Colonic mucosa (tissue), 4 donors: ENCODE results near the gene SLC2A11. TPM values are rescaled to one million over a fixed set of nuclear protein-coding genes. Genes with fewer than 3 reads are reported as not detected.
"Not testable (repeated sequence)": the region's sequence is repeated elsewhere in the genome, so short reads cannot be mapped to it uniquely, and the experiment has no call there.

Experiments used
- DNase-seq: peaks from one replicate; pipeline ENCODE4 v3.0.0-alpha.2; 2020
- H3K27ac ChIP-seq: fragments of 200-600 bp; one replicate; pipeline ENCODE4 v1.8.0; 2021
- H3K27me3 ChIP-seq: fragments of 200-600 bp; one replicate; pipeline ENCODE4 v1.8.0; 2021
- H3K36me3 ChIP-seq: fragments of 200-600 bp; one replicate; pipeline ENCODE4 v1.8.0; 2021
- H3K4me1 ChIP-seq: fragments of 200-600 bp; one replicate; pipeline ENCODE4 v1.8.0; 2021; ENCODE audit warnings: mild to moderate bottlenecking
- H3K4me3 ChIP-seq: fragments of 200-600 bp; one replicate; pipeline ENCODE4 v1.8.0; 2021
- H3K9ac ChIP-seq, 2 donors: one replicate each; pipeline ENCODE4 v1.7.0; 2013; ENCODE audit warnings: control low read depth in 2 of 2, low read depth in 2 of 2, low read length in 2 of 2
- H3K9me3 ChIP-seq: fragments of 200-600 bp; one replicate; pipeline ENCODE4 v1.8.0; 2021
- intact Hi-C: fragments of 100-400 bp; cut with DNase I; formaldehyde crosslinking; loops from one replicate; pipeline ENCODE4 v1.14.1; 2022
- total RNA-seq, 2 donors: library from RNA; stranded (reverse); fragmentation: NEBNext Ultra II Directional in 1 of 2; extraction: Animal tissue kit (Norgen Biotek cat#: 25700) in 1 of 2; gene quantifications; one replicate each; pipeline ENCODE4 v1.2.1, GENCODE V29; 2021
- TF ChIP-seq, protein P1 (sequence below): fragments of 200-600 bp; IDR thresholded peaks from one replicate; pipeline ENCODE4 v1.8.0; 2022; ENCODE audit warnings: antibody characterized with exemption, mild to moderate bottlenecking
- donor health status: healthy.
- donor health status: DM: no; HTN: no; CAD: no.
- donor health status: DM: no; HTN: no; CAD: no.

SLC2A11 gene
- total RNA-seq, 2 donors from 2014 or later: 8.3 to 9.6 TPM

- TF ChIP-seq, protein P1, sequence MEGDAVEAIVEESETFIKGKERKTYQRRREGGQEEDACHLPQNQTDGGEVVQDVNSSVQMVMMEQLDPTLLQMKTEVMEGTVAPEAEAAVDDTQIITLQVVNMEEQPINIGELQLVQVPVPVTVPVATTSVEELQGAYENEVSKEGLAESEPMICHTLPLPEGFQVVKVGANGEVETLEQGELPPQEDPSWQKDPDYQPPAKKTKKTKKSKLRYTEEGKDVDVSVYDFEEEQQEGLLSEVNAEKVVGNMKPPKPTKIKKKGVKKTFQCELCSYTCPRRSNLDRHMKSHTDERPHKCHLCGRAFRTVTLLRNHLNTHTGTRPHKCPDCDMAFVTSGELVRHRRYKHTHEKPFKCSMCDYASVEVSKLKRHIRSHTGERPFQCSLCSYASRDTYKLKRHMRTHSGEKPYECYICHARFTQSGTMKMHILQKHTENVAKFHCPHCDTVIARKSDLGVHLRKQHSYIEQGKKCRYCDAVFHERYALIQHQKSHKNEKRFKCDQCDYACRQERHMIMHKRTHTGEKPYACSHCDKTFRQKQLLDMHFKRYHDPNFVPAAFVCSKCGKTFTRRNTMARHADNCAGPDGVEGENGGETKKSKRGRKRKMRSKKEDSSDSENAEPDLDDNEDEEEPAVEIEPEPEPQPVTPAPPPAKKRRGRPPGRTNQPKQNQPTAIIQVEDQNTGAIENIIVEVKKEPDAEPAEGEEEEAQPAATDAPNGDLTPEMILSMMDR: no peak
- peaks cover 4% of the 10 kb centered on the region for H3K4me1 ChIP-seq
- no peak overlapping the region for H3K4me3 ChIP-seq
- H3K36me3 ChIP-seq: peaks cover 5% of the 10 kb centered on the region
- no peak overlapping the region for H3K27ac ChIP-seq
- H3K9ac ChIP-seq: no peak overlapping the region
- intact Hi-C loops: no loop called here
- no peaks in the 10 kb centered on the region for H3K9me3 ChIP-seq
- DNase-seq: no peak
- no peaks in the 10 kb centered on the region for H3K27me3 ChIP-seq
Observed at GRCh38 chr22:23896166-23896522, 38.5 kb downstream of the SLC2A11 start.

GRCh38 chr22:23896523-23897186, 39.0 kb downstream of the SLC2A11 start:
- Histone ChIP-seq H3K4me3 (no peak overlapping the region), H3K27me3 (no peaks in the 10 kb centered on the region), H3K9ac (no peak overlapping the region), H3K4me1 (peaks cover 4% of the 10 kb centered on the region), H3K9me3 (no peaks in the 10 kb centered on the region), H3K27ac (no peak overlapping the region), H3K36me3 (peaks cover 5% of the 10 kb centered on the region)
- no peak for DNase-seq
- TF ChIP-seq, protein P1: no peak
- intact Hi-C loops: no loop called here

- H3K4me1 ChIP-seq: peaks cover 4% of the 10 kb centered on the region
- DNase-seq: no peak
- H3K36me3 ChIP-seq: peaks cover 5% of the 10 kb centered on the region
- H3K27me3 ChIP-seq: no peaks in the 10 kb centered on the region
- intact Hi-C loops: no loop called here
- no peak overlapping the region for H3K4me3 ChIP-seq
- TF ChIP-seq, protein P1: no peak
- H3K27ac ChIP-seq: no peak overlapping the region
- H3K9me3 ChIP-seq: no peaks in the 10 kb centered on the region
- H3K9ac ChIP-seq: no peak overlapping the region
Observed at GRCh38 chr22:23897320-23897719, 39.6 kb downstream of the SLC2A11 start.

DNA sequence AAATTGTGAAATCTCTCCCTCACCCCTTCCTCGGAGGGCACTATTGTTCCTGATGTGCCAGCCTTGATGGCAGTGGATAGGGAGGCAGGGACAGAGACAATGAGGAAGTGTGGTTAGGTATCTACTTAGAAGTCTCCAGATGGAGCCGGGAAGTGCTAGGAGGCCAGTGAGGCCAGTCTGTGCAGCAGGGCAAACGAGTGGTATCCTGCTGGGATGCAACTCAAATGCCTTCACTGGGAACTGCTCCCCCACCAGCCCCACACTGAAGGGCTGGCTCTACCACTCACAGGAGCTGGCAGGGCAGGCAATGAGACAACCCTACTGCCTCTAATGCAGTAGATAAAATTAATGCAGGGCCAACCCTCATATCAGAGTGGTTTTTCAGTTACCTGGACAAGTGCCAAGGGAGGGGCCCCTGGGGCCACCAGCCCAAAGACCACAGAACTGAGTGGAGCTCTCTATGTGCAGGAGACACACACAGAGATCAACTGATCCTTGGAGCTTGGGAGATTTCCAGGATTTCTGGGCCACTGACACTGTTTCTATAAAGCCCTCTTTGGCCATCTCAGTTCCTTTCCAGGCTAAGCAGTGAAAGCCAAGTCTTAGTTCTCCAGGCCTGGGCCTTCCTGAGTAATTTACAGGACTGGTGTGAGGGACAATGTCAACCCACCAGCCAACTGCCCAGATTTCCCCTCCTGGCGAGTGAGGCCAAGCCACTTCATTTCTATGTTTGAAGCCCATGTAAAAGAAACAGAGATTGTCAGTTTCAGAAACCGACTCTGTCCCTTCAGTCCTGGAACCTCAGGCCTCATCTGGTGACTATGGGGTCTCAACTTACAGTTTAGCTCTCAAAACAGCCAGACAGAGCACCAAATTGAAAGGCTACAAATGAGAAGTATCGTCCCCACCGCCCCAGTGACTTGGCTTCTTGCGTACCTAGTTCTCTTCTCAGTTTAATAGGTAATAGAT, 40.6 kb downstream of the SLC2A11 start:
- no peak for DNase-seq
- Histone ChIP-seq H3K9me3 (no peaks in the 10 kb centered on the region), H3K9ac (no peak overlapping the region), H3K36me3 (peaks cover 5% of the 10 kb centered on the region), H3K27ac (no peak overlapping the region), H3K4me3 (no peak overlapping the region), H3K4me1 (peaks cover 4% of the 10 kb centered on the region), H3K27me3 (no peaks in the 10 kb centered on the region)
- intact Hi-C loops: no loop called here
- TF ChIP-seq, protein P1: no peak

- DNase-seq: no peak
- H3K9ac ChIP-seq: no peak overlapping the region
- intact Hi-C loops: no loop called here
- no peak overlapping the region for H3K27ac ChIP-seq
- TF ChIP-seq, protein P1: no peak
- no peaks in the 10 kb centered on the region for H3K27me3 ChIP-seq
- H3K36me3 ChIP-seq: peaks cover 5% of the 10 kb centered on the region
- H3K9me3 ChIP-seq: no peaks in the 10 kb centered on the region
- H3K4me3 ChIP-seq: no peak overlapping the region
- peaks cover 4% of the 10 kb centered on the region for H3K4me1 ChIP-seq
Observed at GRCh38 chr22:23899042-23899745, 41.5 kb downstream of the SLC2A11 start.

DNA sequence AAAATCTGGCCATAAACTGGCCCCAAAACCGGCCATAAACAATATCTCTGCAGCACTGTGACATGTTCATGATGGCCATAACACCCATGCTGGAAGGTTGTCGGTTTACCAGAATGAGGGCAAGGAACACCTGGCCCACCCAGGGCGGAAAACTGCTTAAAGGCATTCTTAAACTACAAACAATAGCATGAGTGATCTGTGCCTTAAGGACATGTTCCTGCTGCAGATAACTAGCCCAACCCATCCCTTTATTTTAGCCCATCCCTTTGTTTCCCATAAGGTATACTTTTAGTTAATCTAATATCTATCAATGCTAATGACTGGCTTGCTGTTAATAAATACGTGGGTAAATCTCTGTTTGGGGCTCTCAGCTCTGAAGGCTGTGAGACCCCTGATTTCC, 42.6 kb downstream of the SLC2A11 start:
- H3K27me3 ChIP-seq, DNase-seq, H3K9me3 ChIP-seq, H3K4me1 ChIP-seq, intact Hi-C loops, H3K9ac ChIP-seq, H3K36me3 ChIP-seq, H3K4me3 ChIP-seq, H3K27ac ChIP-seq: not testable (repeated sequence)
